Kidney epithelial cell (primary cell): ENCODE measurements around the gene PRPSAP1. TPM values are rescaled to one million over a fixed set of nuclear protein-coding genes. Genes with fewer than 3 reads are reported as not detected.
A peak's percentile ranks its signal among the peaks of the same experiment; 100 is the strongest.

ENCODE experiments used
- DNase-seq: peaks from one replicate; pipeline ENCODE4 v3.0.0-alpha.2; 2010; ENCODE audit warnings: low read depth
- H3K27me3 ChIP-seq: 2 replicates; pipeline ENCODE4 v1.6.0; 2011; ENCODE audit warnings: low read length; ENCODE audit not compliant: control insufficient read depth, insufficient read depth
- H3K36me3 ChIP-seq: 2 replicates; pipeline ENCODE4 v1.5.1; 2011; ENCODE audit warnings: low read length; ENCODE audit not compliant: control insufficient read depth, insufficient read depth
- H3K4me3 ChIP-seq: 2 replicates; pipeline ENCODE4 v1.5.1; 2011; ENCODE audit warnings: low read depth, mild to moderate bottlenecking, control low read depth, low read length
- total RNA-seq: library from RNA; depleted of rRNA; stranded (reverse); fragments of >200 nt; gene quantifications from 2 replicates; pipeline ENCODE4 v1.2.3, GENCODE V29; 2015
- TF ChIP-seq, protein P1 (sequence below): IDR thresholded peaks from 2 replicates; pipeline ENCODE4 v1.5.1; 2011; ENCODE audit warnings: mild to moderate bottlenecking, moderate library complexity, low read length, control low read depth, inconsistent platforms; ENCODE audit not compliant: insufficient read depth, poor library complexity, severe bottlenecking

Gene PRPSAP1, protein sequence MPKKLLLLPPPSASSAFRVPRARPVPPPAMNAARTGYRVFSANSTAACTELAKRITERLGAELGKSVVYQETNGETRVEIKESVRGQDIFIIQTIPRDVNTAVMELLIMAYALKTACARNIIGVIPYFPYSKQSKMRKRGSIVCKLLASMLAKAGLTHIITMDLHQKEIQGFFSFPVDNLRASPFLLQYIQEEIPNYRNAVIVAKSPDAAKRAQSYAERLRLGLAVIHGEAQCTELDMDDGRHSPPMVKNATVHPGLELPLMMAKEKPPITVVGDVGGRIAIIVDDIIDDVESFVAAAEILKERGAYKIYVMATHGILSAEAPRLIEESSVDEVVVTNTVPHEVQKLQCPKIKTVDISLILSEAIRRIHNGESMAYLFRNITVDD
- 50.7 and 52.4 TPM in 2 replicates for total RNA-seq

DNA sequence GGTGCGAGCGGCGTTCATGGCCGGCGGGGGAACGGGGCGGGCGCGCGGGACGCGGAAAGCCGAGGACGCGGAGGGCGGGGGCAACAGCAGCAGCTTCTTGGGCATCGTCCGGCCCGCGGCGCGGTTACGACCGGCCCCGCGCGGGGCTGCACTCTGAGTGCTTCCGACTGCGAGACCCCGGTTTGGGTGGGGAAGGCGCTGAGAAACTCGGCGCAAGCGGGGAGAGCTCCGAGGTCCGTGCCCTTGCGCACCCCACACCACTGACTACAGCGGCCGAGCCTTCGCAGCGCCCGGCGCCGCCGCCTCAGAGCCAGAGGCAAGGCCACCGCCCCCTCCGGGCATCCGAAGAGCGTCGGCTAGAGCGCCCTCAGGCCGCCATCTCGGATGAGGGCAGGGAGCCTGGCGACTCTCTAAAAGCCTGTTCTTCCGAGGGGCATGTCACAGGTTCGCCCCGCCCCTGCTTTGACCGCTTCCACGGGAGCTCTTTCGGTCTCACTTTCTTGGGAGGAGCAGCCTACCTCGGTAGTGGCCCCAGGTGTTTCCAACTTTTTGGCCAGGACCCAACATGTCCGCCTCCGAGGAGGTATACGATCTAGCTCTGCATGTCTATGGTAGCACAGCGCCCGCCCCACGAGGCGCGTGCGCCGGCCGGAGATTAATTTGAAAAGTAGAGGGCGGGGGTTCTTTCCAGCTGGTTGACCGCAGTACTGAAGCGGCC, at the start of gene PRPSAP1:
TSS of gene PRPSAP1 (minus strand) at position 318 of the 718 bp plus-strand sequence. CDS start at position 105, 213 bp downstream.
- H3K27me3 ChIP-seq, result no peaks in the 10 kb centered on the region
- peak; percentile 49 for DNase-seq
- peak within 1 kb of the TSS; percentile 76 for H3K4me3 ChIP-seq
- no peaks in the 10 kb centered on the region for H3K36me3 ChIP-seq
- TF ChIP-seq, protein P1, sequence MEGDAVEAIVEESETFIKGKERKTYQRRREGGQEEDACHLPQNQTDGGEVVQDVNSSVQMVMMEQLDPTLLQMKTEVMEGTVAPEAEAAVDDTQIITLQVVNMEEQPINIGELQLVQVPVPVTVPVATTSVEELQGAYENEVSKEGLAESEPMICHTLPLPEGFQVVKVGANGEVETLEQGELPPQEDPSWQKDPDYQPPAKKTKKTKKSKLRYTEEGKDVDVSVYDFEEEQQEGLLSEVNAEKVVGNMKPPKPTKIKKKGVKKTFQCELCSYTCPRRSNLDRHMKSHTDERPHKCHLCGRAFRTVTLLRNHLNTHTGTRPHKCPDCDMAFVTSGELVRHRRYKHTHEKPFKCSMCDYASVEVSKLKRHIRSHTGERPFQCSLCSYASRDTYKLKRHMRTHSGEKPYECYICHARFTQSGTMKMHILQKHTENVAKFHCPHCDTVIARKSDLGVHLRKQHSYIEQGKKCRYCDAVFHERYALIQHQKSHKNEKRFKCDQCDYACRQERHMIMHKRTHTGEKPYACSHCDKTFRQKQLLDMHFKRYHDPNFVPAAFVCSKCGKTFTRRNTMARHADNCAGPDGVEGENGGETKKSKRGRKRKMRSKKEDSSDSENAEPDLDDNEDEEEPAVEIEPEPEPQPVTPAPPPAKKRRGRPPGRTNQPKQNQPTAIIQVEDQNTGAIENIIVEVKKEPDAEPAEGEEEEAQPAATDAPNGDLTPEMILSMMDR, result peak; percentile 15

DNA sequence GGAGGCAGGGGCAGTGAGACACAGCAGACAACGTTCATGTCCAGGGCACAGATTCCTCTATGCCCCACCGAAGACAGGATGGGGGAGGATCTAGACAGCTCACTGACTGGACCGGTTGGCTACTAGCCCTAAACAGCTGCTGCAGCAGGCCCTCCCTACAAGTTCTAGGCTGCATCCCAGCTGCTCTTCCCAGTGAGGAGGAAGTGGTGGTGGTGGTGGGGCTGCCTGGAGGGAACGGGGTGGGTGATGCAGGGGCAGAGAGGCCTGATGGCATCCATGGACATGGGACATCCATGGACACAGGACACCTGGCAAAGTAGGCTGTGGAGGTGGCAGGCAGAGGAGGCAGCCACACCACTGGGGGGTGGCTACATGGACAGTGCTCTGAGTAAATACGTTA, 49.0 kb upstream of the PRPSAP1 start:
- no peak overlapping the region for H3K4me3 ChIP-seq
- H3K36me3 ChIP-seq, result peaks cover 5% of the 10 kb centered on the region
- H3K27me3 ChIP-seq, result no peaks in the 10 kb centered on the region
- TF ChIP-seq, protein P1, result no peak
- DNase-seq, result no peak

DNA sequence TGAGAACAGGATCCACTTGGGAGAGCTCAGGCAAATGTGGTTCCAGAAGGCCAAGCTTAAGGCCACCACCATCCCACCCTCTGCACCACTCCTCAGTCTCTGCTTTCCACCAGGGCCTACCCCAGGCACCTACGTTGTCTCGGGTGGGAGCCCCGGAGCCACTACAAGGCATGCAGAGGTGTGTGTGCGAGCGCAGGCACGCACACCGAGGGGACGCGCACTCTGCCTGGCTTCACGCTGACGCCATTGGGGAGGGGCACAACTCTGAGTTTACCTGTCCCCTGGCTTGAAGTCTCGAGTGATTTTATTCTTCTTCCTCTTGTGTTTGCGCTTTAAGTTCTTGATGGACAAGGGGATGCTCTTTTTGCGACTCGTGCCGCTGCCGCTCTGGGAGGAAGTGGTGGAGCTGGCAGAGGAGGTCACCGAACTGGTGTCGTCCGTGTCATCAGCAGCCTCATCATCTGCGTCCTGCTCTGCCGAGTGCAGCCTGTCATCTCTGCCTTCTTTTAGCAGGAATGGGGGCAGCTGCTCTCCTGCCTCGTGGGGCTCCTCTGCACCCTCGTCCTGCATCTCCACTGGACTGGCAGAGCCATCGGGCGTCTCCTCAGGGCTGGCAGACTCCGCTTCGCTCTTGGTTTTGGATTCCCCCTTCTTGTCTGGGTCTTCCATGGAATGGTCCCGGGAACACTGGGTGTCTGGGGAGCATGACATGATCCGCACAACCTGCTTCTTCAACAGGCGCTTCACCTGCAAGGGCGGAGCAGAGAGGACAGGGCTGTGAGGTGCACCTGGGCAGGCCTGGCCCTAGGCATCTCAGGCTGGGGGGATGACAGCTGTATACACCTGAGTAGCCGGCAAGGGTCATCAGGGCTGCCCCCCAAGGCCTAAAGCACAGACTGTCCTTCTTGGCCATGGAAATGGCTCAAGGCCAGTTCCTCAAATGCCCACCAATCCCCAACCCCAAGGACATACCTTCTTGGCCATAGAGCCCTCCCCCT, 45.8 kb upstream of the PRPSAP1 start:
- Histone ChIP-seq H3K36me3 (peaks cover 5% of the 10 kb centered on the region), H3K4me3 (no peak overlapping the region), H3K27me3 (no peaks in the 10 kb centered on the region)
- TF ChIP-seq, protein P1, result no peak
- no peak for DNase-seq

DNA sequence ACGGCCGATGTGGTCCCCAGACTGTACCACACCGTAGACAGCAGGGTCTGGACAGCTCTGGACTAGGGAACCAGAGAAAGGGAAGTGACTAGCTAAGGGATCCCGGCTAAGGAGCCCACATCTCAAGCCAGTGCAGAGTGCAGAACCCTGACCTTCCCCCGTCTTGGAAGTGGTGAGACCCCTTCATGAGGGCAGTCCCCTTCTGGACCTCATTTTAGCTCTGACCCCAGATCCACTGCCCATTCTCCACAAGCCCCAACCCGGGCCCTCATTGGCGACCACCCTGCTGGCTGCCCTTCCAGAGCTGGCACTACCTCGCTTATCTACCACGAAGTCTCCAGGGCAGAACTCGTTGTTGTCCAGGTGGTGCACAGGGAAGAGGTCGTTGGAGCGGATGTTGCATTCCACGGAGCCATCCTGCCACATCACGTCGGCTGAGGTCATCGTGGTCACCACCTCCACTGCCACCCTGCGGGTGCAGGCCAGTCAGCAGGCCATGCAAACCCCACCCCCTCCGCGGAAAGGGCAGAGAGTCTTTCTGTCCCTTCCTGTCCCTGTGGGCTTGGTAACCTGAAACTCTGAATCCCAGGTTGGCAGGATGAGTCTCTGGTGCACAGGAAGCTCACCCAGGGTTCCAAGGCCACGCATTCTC, 44.9 kb upstream of the PRPSAP1 start:
- DNase-seq, result no peak
- TF ChIP-seq, protein P1, result no peak
- H3K36me3 ChIP-seq, result peaks cover 5% of the 10 kb centered on the region
- H3K4me3 ChIP-seq, result no peak overlapping the region
- no peaks in the 10 kb centered on the region for H3K27me3 ChIP-seq
